ENCODE measurements around the gene COP1.

GRCh38 chr1:176227579-176227978 lies 20.5 kb upstream of the COP1 start:
- TF ChIP-seq CTCF (IDR thresholded peaks at IDR 0.05) (no peak), POLR2A (IDR thresholded peaks at IDR 0.05) (no peak)

Measured in esophagus squamous epithelium (tissue), 4 donors.